ENCODE results near the gene HYOU1. TPM values are rescaled to one million over a fixed set of nuclear protein-coding genes. Genes with fewer than 3 reads are reported as not detected.

The HYOU1 gene
- total RNA-seq, 2 experiments from 2014 or later, result 127 to 136 TPM

DNA sequence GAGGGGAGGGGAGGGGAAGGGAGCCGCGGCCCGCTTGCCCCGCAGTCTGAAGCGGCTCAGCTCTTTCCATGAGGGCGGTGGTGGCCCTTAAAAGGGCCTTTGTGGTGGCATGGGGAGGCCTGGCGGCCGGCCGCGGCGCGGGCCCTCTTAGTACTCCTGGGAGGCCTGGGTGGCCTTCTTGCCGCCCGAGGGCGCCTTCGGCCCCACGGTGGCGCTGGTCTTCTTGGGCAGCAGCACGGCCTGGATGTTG lies 37.7 kb upstream of the HYOU1 start:
- H3K36me3 Mint-ChIP-seq, result peaks cover 58% of the 10 kb centered on the region
- peak overlapping the region; percentile 95 for H3K4me3 Mint-ChIP-seq
- peaks cover 34% of the 10 kb centered on the region for H3K4me1 Mint-ChIP-seq (ENCODE audit: low read depth)
- peaks cover 3% of the 10 kb centered on the region for H3K27me3 Mint-ChIP-seq
- no peaks in the 10 kb centered on the region for H3K9me3 Mint-ChIP-seq
- ChIA-PET POLR2A (interaction anchor here (0.6 to 3.3 kb wide), 17 partner anchors 8 to 229 kb away, joined by 3 to 56 read pairs (median 6); partner anchors contain the start of genes C2CD2L, HINFP, HMBS and HYOU1), CTCF (interaction anchor here (0.7 to 2.0 kb wide), 8 partner anchors 9 to 229 kb away, joined by 3 to 8 read pairs (median 6); partner anchors contain the start of genes C2CD2L and VPS11)
- H3K27ac Mint-ChIP-seq, result peak overlapping the region; percentile 94
- intact Hi-C loops (cut with micrococcal nuclease), result loop anchor here (1.0 to 2.0 kb wide), 7 partner anchors 9 to 102 kb away; partner anchors contain the start of genes C2CD2L, HINFP, HYOU1 and RPS25
- DNase-seq, result no peak

DNA sequence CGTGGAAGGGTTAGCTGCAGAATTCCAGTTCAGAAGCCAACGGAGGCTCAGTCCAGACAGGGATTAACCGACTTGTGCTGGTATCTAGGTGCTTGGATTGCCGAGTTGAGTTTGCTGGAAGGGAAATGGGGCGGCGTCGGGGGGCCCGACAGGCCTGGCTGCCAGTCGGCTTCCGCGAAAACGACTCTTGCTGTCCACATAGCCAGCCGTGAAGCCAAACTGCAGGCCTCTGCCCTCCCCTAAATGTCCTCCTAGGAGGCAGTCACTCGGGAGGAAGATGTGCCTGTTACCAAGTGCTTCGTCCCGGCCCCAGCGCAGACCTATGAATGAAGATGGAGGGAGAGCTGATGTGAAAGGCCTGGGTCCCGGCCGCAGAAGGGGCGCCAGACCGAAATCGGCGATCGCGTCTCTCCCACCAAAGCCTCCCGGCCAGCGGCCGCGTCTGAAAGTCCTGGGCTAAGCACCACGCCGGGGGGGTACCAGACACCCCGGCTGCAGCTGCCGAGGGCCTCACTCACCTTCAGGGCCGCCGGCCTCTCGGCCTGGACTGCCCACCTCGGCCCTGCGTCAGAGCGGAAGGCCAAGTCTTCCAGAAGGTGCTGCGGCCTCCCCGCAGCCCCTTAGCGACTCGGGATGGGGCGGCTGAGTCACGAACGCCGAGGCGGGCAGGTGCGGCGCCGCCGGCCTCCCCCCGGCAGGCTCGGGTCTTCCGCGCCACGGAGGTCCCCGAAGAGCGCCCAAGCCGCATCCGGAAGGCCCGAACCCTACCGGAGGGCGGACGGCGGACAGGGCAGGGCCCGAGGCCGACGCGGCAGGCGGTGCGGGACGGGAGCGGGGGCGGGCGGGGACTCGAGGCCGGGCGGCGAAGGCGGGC lies 37.2 kb upstream of the HYOU1 start:
- intact Hi-C loops (cut with micrococcal nuclease), result loop anchor here (2.0 kb wide), 2 partner anchors 27 to 103 kb away; partner anchors contain the start of gene HINFP
- peaks cover 3% of the 10 kb centered on the region for H3K27me3 Mint-ChIP-seq
- peak; percentile 65 for DNase-seq
- H3K4me3 Mint-ChIP-seq, result peak overlapping the region; percentile 95
- CTCF ChIA-PET, result interaction anchor here (1.1 to 2.0 kb wide), 8 partner anchors 8 to 190 kb away, joined by 3 to 8 read pairs (median 6); partner anchors contain the start of genes C2CD2L, HMBS and VPS11
- peak overlapping the region; percentile 94 for H3K27ac Mint-ChIP-seq
- peaks cover 33% of the 10 kb centered on the region for H3K4me1 Mint-ChIP-seq (ENCODE audit: low read depth)
- no peaks in the 10 kb centered on the region for H3K9me3 Mint-ChIP-seq
- peaks cover 58% of the 10 kb centered on the region for H3K36me3 Mint-ChIP-seq
- POLR2A ChIA-PET, result interaction anchor here (0.6 to 3.3 kb wide), 17 partner anchors 8 to 229 kb away, joined by 3 to 56 read pairs (median 6); partner anchors contain the start of genes C2CD2L, HINFP, HMBS and HYOU1

DNA sequence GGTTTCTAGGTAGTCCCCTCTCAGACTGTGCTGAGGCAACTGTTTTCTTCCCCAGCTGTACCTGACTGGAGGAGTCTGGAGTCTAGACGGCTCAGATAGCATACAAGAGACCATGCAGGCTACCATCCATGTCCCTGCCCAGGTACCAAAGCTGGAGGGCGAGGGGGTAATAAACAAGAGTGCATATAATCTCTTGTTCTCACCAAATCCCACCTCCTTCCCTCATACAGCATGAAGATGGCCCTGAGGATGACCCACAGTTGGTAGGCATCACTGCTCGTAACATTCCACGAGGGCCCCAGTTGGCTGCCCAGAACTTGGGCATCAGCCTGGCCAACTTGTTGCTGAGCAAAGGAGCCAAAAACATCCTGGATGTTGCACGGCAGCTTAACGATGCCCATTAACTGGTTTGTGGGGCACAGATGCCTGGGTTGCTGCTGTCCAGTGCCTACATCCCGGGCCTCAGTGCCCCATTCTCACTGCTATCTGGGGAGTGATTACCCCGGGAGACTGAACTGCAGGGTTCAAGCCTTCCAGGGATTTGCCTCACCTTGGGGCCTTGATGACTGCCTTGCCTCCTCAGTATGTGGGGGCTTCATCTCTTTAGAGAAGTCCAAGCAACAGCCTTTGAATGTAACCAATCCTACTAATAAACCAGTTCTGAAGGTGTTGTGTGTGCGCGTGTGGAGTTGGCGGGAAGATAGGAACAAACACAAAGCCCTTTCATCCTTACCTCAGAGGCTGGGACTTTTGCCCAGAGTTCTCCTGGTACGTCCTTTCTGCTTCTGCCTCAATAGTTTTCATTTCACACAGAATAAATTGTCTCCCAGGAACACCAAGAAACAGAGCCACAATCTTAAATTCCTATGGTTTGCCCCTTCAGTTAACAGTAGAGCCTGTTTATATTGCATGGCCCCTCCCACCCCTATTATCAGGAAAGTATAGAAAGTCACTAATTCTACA lies 36.2 kb upstream of the HYOU1 start:
- Mint-ChIP-seq H3K9me3 (no peaks in the 10 kb centered on the region), H3K4me1 (ENCODE audit: low read depth) (peaks cover 29% of the 10 kb centered on the region), H3K27ac (peak overlapping the region; percentile 94), H3K36me3 (peaks cover 49% of the 10 kb centered on the region), H3K4me3 (peak overlapping the region; percentile 95), H3K27me3 (peaks cover 3% of the 10 kb centered on the region)
- intact Hi-C loops (cut with micrococcal nuclease), result no loop called here
- CTCF ChIA-PET, result interaction anchor here (1.1 kb wide), 1 partner anchor 9 kb away, joined by 3 read pairs; the partner anchor contains the start of gene HMBS
- DNase-seq, result no peak
- POLR2A ChIA-PET, result interaction anchor here (0.5 to 3.3 kb wide), 11 partner anchors 8 to 230 kb away, joined by 3 to 56 read pairs (median 6); partner anchors contain the start of genes C2CD2L, HINFP, HMBS and HYOU1

DNA sequence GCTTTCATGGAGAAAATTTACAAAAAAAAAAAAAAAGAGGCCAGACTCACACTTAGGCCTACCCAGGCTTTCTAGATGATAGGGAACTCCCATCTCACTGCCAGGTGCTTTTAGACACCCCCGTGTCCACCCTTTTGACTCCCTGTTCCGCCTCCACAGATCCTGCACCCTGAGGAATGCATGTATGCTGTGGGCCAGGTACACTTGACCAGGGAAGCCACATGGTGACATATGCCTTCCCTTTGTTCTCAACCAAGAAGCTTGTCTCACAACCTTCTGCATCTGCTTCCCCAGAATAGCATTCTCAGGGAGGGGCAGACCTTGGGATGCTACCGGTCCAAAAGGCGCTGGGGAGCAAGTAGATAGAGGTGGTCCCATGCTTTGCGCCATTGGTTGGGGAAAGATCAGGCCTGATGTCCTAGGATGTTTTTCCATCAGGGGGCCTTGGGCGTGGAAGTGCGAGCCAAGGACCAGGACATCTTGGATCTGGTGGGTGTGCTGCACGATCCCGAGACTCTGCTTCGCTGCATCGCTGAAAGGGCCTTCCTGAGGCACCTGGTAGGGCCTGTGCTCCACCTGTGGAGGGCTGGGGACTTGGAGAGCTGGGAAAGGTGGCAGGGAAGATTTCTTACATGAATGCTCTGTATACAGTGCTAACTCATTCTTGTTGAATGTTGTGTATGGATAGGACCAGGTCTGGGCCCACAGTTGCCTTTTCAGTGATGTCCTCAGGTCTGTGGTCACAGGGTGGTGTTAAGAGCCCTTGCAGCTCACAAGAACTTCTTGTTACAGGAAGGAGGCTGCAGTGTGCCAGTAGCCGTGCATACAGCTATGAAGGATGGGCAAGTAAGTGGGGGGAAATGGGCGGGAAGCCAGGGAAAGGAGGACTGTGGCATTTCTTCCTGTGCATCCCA lies 35.2 kb upstream of the HYOU1 start:
- ChIA-PET POLR2A (interaction anchor here (0.5 to 1.6 kb wide), 5 partner anchors 14 to 173 kb away, joined by 3 to 5 read pairs (median 3); partner anchors contain the start of gene HINFP), CTCF (interaction anchor here (1.2 kb wide), 1 partner anchor 230 kb away, joined by 4 read pairs; no protein-coding TSS in a partner anchor)
- no peak for DNase-seq
- H3K27ac Mint-ChIP-seq, result peak overlapping the region; percentile 24
- peaks cover 3% of the 10 kb centered on the region for H3K27me3 Mint-ChIP-seq
- peaks cover 34% of the 10 kb centered on the region for H3K4me1 Mint-ChIP-seq (ENCODE audit: low read depth)
- intact Hi-C loops (cut with micrococcal nuclease), result no loop called here
- H3K9me3 Mint-ChIP-seq, result no peaks in the 10 kb centered on the region
- H3K4me3 Mint-ChIP-seq, result peak overlapping the region; percentile 95
- peaks cover 42% of the 10 kb centered on the region for H3K36me3 Mint-ChIP-seq

DNA sequence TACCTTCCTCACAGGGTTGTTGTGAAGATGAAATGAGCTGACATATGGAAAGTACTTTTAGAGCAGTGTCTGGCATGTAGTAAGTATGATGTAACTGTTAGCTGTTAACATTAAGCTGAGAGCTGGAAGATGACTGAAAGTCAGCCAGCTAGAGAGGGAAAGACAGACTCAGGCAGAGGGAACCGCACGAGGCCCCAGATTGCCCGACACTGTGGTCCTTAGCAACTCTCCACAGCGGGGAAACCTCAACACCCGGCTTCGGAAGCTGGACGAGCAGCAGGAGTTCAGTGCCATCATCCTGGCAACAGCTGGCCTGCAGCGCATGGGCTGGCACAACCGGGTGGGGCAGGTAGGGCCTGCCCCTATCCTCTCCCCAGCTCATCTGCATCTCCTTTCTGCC lies 34.2 kb upstream of the HYOU1 start:
- DNase-seq, result no peak
- no peak overlapping the region for H3K4me3 Mint-ChIP-seq
- H3K9me3 Mint-ChIP-seq, result no peaks in the 10 kb centered on the region
- ChIA-PET POLR2A (interaction anchor here (1.6 kb wide), 1 partner anchor 24 kb away, joined by 3 read pairs; no protein-coding TSS in a partner anchor), CTCF (interaction anchor here (1.0 to 1.2 kb wide), 2 partner anchors 9 to 232 kb away, joined by 3 to 4 read pairs; no protein-coding TSS in a partner anchor)
- H3K4me1 Mint-ChIP-seq (ENCODE audit: low read depth), result peaks cover 34% of the 10 kb centered on the region
- intact Hi-C loops (cut with micrococcal nuclease), result no loop called here
- H3K27ac Mint-ChIP-seq, result no peak overlapping the region
- H3K36me3 Mint-ChIP-seq, result peaks cover 38% of the 10 kb centered on the region
- peaks cover 3% of the 10 kb centered on the region for H3K27me3 Mint-ChIP-seq

DNA sequence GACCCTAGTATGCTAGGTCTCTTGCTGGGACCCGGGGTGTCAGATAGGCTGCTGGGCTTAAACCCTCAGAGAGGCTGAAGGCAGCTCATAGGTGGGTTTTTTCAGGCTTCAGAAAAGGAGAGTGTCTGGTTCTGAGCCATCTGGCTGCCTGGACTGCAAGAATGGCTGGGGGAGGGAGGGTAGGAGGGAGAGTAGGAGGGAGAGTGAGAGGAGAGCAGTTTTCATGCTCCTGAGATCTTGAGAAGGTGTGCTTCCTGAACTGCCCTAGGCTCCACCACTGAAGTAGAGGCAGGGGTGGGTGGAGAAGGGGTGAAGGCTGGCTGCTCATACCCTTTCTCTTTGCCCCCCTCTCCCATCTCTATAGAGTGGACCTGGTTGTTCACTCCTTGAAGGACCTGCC lies 32.3 kb upstream of the HYOU1 start:
- Mint-ChIP-seq H3K27ac (no peak overlapping the region), H3K36me3 (peaks cover 28% of the 10 kb centered on the region)

DNA sequence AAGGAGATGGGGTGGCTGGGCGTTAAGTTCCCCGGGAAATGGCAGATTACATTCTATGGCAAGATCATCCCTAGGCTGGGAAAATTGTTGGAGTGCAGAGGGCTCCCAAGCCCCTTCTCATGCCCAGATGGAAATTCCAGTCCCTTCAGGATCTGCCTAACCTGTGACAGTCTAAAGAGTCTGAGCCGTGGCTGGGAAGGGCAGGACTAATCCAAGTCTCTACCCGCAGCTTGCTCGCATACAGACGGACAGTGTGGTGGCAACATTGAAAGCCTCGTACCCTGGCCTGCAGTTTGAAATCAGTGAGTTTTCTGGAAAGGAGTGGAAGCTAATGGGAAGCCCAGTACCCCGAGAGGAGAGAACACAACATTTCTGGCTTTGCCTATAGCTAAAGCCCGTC lies 31.4 kb upstream of the HYOU1 start:
- no peak overlapping the region for H3K27ac Mint-ChIP-seq
- H3K27me3 Mint-ChIP-seq, result no peaks in the 10 kb centered on the region
- peaks cover 19% of the 10 kb centered on the region for H3K36me3 Mint-ChIP-seq
- no peaks in the 10 kb centered on the region for H3K9me3 Mint-ChIP-seq
- intact Hi-C loops (cut with micrococcal nuclease), result no loop called here
- ChIA-PET CTCF (no interaction called here), POLR2A (no interaction called here)
- no peak for DNase-seq
- no peak overlapping the region for H3K4me3 Mint-ChIP-seq
- H3K4me1 Mint-ChIP-seq (ENCODE audit: low read depth), result peaks cover 40% of the 10 kb centered on the region

More for the DNA sequence above, 32.3 kb upstream of the HYOU1 start:
- intact Hi-C loops (cut with micrococcal nuclease), result no loop called here
- ChIA-PET CTCF (no interaction called here), POLR2A (no interaction called here)
- Mint-ChIP-seq H3K9me3 (no peaks in the 10 kb centered on the region), H3K27me3 (no peaks in the 10 kb centered on the region), H3K4me3 (no peak overlapping the region), H3K4me1 (ENCODE audit: low read depth) (peaks cover 39% of the 10 kb centered on the region)
- DNase-seq, result no peak

DNA sequence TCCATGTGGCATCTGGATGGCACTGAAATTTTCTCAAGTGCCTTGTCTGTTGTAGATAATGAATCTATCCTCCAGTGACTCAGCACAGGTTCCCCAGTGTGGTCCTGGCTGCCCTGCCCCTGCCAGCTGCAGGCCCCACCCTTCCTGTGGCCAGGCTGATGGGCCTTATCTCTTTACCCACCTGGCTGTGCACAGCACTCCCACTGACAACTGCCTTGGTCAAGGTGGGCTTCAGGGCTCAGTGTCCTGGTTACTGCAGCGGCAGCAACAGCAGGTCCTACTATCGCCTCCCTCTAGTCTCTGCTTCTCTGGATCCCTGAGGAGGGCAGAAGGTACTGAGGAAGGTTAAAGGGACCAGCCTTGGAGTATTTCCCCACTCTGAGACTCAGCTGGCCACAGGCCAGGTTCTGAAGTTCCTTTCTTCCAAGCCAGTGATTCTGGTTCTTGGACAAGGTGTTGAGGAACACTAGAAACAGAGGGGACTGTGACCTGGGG lies 30.8 kb upstream of the HYOU1 start:
- POLR2A ChIA-PET, result no interaction called here
- DNase-seq, result no peak
- no peaks in the 10 kb centered on the region for H3K27me3 Mint-ChIP-seq
- H3K4me1 Mint-ChIP-seq (ENCODE audit: low read depth), result peaks cover 35% of the 10 kb centered on the region
- CTCF ChIA-PET, result no interaction called here
- H3K4me3 Mint-ChIP-seq, result no peak overlapping the region
- peaks cover 13% of the 10 kb centered on the region for H3K36me3 Mint-ChIP-seq
- no peak overlapping the region for H3K27ac Mint-ChIP-seq
- intact Hi-C loops (cut with micrococcal nuclease), result no loop called here
- no peaks in the 10 kb centered on the region for H3K9me3 Mint-ChIP-seq

DNA sequence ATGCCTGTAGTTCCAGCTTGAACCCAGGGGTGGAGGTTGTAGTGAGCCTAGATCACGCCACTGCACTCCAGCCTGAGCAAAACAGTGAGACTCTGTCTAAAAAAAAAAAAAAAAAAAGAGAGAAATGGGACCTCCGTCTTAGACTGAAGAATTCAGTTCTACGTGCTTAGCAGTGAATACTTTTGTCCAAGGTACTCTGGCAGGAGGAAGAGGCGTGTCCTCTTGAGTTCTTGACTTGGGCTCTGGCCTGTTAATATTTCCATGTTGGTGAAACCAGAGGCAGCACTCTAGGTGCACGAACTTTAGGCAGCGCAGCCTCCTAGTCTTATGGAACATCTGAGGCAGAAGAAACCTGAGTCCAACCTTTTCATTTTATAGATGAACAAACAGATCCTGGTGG lies 30.1 kb upstream of the HYOU1 start:
- POLR2A ChIA-PET, result interaction anchor here (4.5 kb wide), 1 partner anchor 7 kb away, joined by 41 read pairs; a partner anchor contains a TSS
- H3K27ac Mint-ChIP-seq, result no peak overlapping the region
- intact Hi-C loops (cut with micrococcal nuclease), result no loop called here
- no peak overlapping the region for H3K4me3 Mint-ChIP-seq
- peaks cover 6% of the 10 kb centered on the region for H3K36me3 Mint-ChIP-seq
- no peak for DNase-seq
- peaks cover 28% of the 10 kb centered on the region for H3K4me1 Mint-ChIP-seq (ENCODE audit: low read depth)
- no peaks in the 10 kb centered on the region for H3K9me3 Mint-ChIP-seq
- CTCF ChIA-PET, result no interaction called here
- H3K27me3 Mint-ChIP-seq, result no peaks in the 10 kb centered on the region

DNA sequence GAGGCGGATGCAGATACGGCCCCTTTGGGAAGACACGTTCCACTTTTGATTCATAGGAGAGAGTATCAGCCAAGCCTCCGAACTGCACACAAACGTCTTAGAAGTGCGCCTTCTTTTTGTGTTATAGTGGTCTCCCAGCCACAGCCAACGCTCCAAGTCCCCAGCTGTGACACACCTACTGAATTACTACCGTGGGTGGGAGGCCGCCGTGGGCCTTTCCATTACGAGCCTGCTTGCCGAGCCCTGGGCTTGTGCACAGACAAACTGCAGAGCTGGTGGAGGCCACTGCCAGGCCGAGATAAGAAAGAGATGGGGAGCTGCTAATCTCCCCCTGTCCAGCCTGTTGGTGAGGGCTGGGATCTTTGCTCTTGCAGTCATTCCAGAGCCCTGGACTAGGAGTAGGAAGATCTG lies 28.4 kb upstream of the HYOU1 start:
- POLR2A ChIA-PET, result interaction anchor here (0.6 to 4.5 kb wide), 9 partner anchors 9 to 458 kb away, joined by 3 to 41 read pairs (median 6); partner anchors contain the start of genes C2CD2L, DPAGT1, HYOU1 and TRAPPC4

More for the DNA sequence above, 28.4 kb upstream of the HYOU1 start:
- Mint-ChIP-seq H3K4me1 (ENCODE audit: low read depth) (peaks cover 21% of the 10 kb centered on the region), H3K36me3 (peaks cover 10% of the 10 kb centered on the region), H3K27me3 (no peaks in the 10 kb centered on the region), H3K9me3 (no peaks in the 10 kb centered on the region), H3K27ac (peak overlapping the region; percentile 95), H3K4me3 (peak overlapping the region; percentile 98)
- DNase-seq, result peak; percentile 61
- CTCF ChIA-PET, result interaction anchor here (0.8 to 2.6 kb wide), 6 partner anchors 9 to 199 kb away, joined by 3 to 10 read pairs (median 4); partner anchors contain the start of genes CBL, DPAGT1 and VPS11
- intact Hi-C loops (cut with micrococcal nuclease), result loop anchor here (1.0 to 2.0 kb wide), 3 partner anchors 10 to 35 kb away; partner anchors contain the start of genes HINFP and VPS11
